Gastroesophageal sphincter (tissue), 4 donors: ENCODE data around the gene TRPC4. TPM values are rescaled to one million over a fixed set of nuclear protein-coding genes. Genes with fewer than 3 reads are reported as not detected.

ENCODE experiments used
- ATAC-seq: fragments of 150-250 bp; one replicate; pipeline ENCODE4 v1.9.1; 2016; ENCODE audit warnings: mild to moderate bottlenecking, moderate library complexity
- H3K27ac ChIP-seq, 4 donors: fragments of 200-600 bp; sonication (generic) in 3 of 4; 1 replicate in 3 of 4; 2 replicates in 1 of 4; pipeline ENCODE4 v1.5.1; 2016 to 2019
- H3K27me3 ChIP-seq: fragments of 200-600 bp; sonication (generic); one replicate; pipeline ENCODE4 v1.5.1; 2019
- H3K36me3 ChIP-seq, 2 donors: fragments of 200-600 bp; sonication (generic); one replicate each; pipeline ENCODE4 v1.5.1; 2019; ENCODE audit warnings: control low read depth in 1 of 2
- H3K4me1 ChIP-seq, 3 donors: fragments of 200-600 bp; sonication (generic); 1 replicate in 2 of 3; 2 replicates in 1 of 3; pipeline ENCODE4 v1.5.1; 2016 to 2019; ENCODE audit warnings: control low read depth in 2 of 3
- H3K4me3 ChIP-seq, 2 donors: fragments of 200-600 bp; sonication (generic); one replicate each; pipeline ENCODE4 v1.5.1; 2019; ENCODE audit warnings: mild to moderate bottlenecking in 1 of 2, moderate library complexity in 1 of 2
- H3K9me3 ChIP-seq, 3 donors: fragments of 200-600 bp; sonication (generic); one replicate each; pipeline ENCODE4 v1.5.1; 2017 to 2019; ENCODE audit warnings: control low read depth in 2 of 3
- EP300 ChIP-seq: sonication (generic); formaldehyde crosslinking; IDR thresholded peaks from one replicate; pipeline ENCODE4 v1.6.1; 2017; ENCODE audit warnings: antibody characterized with exemption, mild to moderate bottlenecking
- POLR2A ChIP-seq, 2 donors: fragments of 450-650 bp; IDR thresholded peaks; one replicate each; pipeline ENCODE4 v1.6.1; 2017; ENCODE audit warnings: antibody characterized with exemption in 2 of 2, mild to moderate bottlenecking in 2 of 2, moderate library complexity in 1 of 2
- POLR2AphosphoS5 ChIP-seq: sonication (generic); formaldehyde crosslinking; IDR thresholded peaks from one replicate; pipeline ENCODE4 v1.6.1; 2017; ENCODE audit warnings: antibody characterized with exemption
- WGBS, 2 donors: methylation state at CpG; one replicate each; pipeline ENCODE4 v1.1.5; 2018; ENCODE audit warnings: low coverage in 1 of 2; 5-methylcytosine and 5-hydroxymethylcytosine counted together
- small RNA-seq, 4 donors: library from RNA; depleted of rRNA; stranded (forward); fragments of <200 nt; gene quantifications; one replicate each; pipeline ENCODE3, GENCODE V24; 2016
- total RNA-seq, 4 donors: library from RNA; depleted of rRNA; stranded (reverse); fragments of >200 nt; gene quantifications; one replicate each; pipeline ENCODE4 v1.1.0, GENCODE V29; 2016
- TF ChIP-seq, protein P1 (sequence below), 4 experiments: fragments of 200-600 bp in 2 of 4; fragments of 450-650 bp in 2 of 4; sonication (generic) in 1 of 4; IDR thresholded peaks; one replicate each; pipeline ENCODE4 v1.5.1; 2017 to 2019; ENCODE audit warnings: antibody characterized with exemption in 4 of 4, mild to moderate bottlenecking in 2 of 4, moderate library complexity in 2 of 4

The TRPC4 gene
- total RNA-seq, 4 donors from 2014 or later = 0.31 to 1.1 (median 0.87) TPM; not detected in 1

DNA sequence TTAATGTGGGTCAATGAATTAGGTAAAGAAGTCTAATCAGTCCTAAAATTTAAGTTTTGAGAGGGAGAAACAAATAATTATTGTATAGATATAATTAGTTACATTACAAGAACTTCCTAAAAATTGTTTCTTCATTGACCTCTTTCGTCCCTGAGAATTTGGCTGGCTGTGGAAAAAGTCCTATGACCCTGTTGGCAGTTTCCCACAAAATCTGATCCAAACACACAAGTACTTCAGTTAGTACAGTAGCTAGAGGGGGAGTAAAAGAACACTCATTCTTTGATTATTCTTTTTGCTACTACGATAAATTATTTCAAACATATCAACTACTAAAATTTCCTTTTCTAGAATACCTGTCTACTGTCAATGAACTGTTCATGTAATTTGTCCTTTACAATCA lies 282.3 kb downstream of the TRPC4 start:
- WGBS, 2 donors = 35 to 64% methylated on average over 2 of the region's 2 CpGs
- no peak for ATAC-seq
- Histone ChIP-seq H3K27ac (no peak overlapping the region), H3K9me3 (no peaks in the 10 kb centered on the region), H3K27me3 (no peaks in the 10 kb centered on the region), H3K4me1 (no peaks in the 10 kb centered on the region), H3K4me3 (no peak overlapping the region), H3K36me3 (peaks cover 0 to under 1% of the 10 kb centered on the region in 2 donors)
- TF ChIP-seq, protein P1, sequence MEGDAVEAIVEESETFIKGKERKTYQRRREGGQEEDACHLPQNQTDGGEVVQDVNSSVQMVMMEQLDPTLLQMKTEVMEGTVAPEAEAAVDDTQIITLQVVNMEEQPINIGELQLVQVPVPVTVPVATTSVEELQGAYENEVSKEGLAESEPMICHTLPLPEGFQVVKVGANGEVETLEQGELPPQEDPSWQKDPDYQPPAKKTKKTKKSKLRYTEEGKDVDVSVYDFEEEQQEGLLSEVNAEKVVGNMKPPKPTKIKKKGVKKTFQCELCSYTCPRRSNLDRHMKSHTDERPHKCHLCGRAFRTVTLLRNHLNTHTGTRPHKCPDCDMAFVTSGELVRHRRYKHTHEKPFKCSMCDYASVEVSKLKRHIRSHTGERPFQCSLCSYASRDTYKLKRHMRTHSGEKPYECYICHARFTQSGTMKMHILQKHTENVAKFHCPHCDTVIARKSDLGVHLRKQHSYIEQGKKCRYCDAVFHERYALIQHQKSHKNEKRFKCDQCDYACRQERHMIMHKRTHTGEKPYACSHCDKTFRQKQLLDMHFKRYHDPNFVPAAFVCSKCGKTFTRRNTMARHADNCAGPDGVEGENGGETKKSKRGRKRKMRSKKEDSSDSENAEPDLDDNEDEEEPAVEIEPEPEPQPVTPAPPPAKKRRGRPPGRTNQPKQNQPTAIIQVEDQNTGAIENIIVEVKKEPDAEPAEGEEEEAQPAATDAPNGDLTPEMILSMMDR (IDR thresholded peaks at IDR 0.05) = no peak
- TF ChIP-seq EP300 = no peak
- TF ChIP-seq POLR2A (IDR thresholded peaks at IDR 0.05) = no peak
- no peak for TF ChIP-seq POLR2AphosphoS5

Small RNAs within 50 kb of the gene (small RNA-seq; reads per million reads assigned to genes)
- 0 reads per million in 4 donors for gene RNA5SP26
